Muscle layer of colon (tissue), 2 donors: ENCODE results near the gene BEX3.
"Not testable (repeated sequence)": the region's sequence is repeated elsewhere in the genome, so short reads cannot be mapped to it uniquely, and the experiment has no call there.

Source experiments
- H3K27ac ChIP-seq: one replicate; pipeline ENCODE4 v1.7.0; 2013; ENCODE audit warnings: low read depth, mild to moderate bottlenecking, low read length, moderate library complexity
- H3K27me3 ChIP-seq, 2 donors: one replicate each; pipeline ENCODE4 v1.7.0; 2013; ENCODE audit warnings: low read length in 2 of 2, mild to moderate bottlenecking in 2 of 2; ENCODE audit not compliant: insufficient read depth in 2 of 2, control insufficient read depth in 1 of 2
- H3K36me3 ChIP-seq: one replicate; pipeline ENCODE4 v1.7.0; 2013; ENCODE audit warnings: mild to moderate bottlenecking, low read length; ENCODE audit not compliant: insufficient read depth
- H3K4me1 ChIP-seq: one replicate; pipeline ENCODE4 v1.7.0; 2013; ENCODE audit warnings: mild to moderate bottlenecking, low read length; ENCODE audit not compliant: insufficient read depth
- H3K4me3 ChIP-seq, 2 donors: one replicate each; pipeline ENCODE4 v1.7.0; 2013; ENCODE audit warnings: low read length in 2 of 2, low read depth in 1 of 2, mild to moderate bottlenecking in 1 of 2, moderate library complexity in 1 of 2
- H3K9ac ChIP-seq: one replicate; pipeline ENCODE4 v1.7.0; 2013; ENCODE audit warnings: low read length
- H3K9me3 ChIP-seq: one replicate; pipeline ENCODE4 v1.7.0; 2013; ENCODE audit warnings: mild to moderate bottlenecking, low read length
- donor health status: abdominal sarcoma.
- donor health status: Adenocarcinoma of cecum.

The BEX3 gene

DNA sequence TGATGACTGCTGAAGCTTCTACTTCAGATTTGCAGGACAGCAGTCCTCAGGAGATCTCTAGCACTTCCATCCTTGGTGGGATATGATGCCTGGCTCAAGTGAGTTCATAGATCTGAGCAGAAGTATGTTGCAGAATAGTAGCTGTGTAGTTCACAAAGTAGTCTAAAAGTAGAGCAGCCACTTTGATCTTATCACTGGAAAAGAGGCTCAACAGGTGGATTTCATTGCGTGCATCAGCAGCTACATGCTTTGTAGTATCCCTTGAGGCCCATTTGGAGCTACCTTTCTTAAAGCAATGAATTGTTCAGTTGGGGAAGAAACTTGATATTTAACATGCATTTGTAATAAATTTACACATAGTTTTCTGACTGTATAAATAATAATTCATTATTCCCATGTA is 29.9 kb downstream of the BEX3 start:
- Histone ChIP-seq H3K4me3 (no peak overlapping the region), H3K27ac (no peak overlapping the region), H3K27me3 (no peaks in the 10 kb centered on the region), H3K9me3 (no peaks in the 10 kb centered on the region), H3K9ac (no peak overlapping the region), H3K36me3 (no peaks in the 10 kb centered on the region), H3K4me1 (no peaks in the 10 kb centered on the region)

DNA sequence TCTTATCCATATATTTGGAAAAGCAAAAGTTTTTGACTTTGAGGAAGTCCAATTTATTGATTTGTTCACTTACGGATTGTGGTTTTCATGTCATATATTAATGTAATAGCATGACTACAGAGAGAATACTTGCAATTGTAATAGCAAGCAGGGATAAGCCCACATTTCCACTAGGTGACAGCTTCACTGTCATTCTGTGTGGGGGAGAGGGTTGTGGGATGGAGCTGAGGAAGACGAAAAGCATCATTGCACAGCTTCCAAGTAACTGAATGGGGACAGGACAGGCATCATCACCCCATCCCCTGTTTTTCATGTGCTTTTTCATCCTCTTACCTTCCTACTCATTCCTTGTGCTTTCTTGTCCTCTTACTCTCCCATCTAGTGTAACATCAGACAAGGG is 31.4 kb downstream of the BEX3 start:
- H3K27ac ChIP-seq: no peak overlapping the region

DNA sequence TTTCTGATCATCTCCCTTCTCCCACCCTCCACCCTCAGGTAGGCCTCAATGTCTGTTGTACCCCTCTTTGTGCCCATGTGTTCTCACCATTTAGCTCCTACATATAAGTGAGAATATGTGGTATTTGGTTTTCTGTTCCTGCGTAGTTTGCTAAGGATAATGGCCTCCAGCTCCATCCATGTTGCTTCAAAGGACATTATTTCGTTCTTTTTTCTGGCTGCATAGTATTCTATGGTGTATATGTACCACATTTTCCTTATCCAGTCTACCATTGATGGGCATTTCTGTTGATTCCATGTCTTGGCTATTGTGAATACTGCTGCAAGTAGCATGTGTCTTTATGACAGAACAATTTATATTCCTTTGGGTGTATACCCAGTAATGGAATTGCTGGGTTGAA is 35.4 kb downstream of the BEX3 start:
- H3K4me3 ChIP-seq: not testable (repeated sequence)

More for the DNA sequence above, 31.4 kb downstream of the BEX3 start:
- Histone ChIP-seq H3K27me3 (no peaks in the 10 kb centered on the region), H3K9me3 (no peaks in the 10 kb centered on the region), H3K36me3 (no peaks in the 10 kb centered on the region), H3K9ac (no peak overlapping the region), H3K4me3 (no peak overlapping the region), H3K4me1 (no peaks in the 10 kb centered on the region)

DNA sequence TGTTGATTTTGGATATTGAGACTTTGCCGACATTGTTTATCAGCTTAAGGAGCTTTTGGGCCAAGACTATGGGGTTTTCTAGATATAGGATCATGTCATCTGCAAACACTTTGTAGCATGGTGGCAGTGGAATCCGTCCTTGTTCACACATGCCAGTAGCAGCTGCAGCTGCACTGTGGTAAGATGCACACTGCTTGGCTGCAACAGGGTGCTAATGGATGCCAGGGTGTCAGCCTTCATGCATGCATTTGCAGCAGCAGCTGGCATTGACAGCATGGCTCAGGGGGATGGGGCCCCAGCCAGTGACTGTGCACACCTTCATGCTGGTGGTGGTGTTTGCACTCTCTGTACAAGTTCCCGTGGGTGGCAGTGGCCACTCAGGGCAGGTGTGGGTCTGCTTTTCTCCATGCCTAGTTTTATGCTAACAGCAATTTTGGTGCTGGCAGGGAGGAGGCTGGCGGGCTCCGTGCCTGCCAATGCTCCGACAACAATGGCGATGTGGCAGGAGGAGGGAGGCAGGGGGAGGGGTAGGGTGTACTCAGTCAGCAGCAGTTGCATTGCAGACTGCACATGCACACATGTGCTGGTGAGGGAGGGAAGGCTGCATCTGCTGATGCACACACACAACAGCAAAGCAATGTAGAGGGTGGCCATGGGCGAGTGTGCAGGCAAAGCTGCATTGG is 37.5 kb downstream of the BEX3 start:
- H3K27ac ChIP-seq: no peak overlapping the region
- H3K27me3 ChIP-seq: peaks cover 0 to 5% of the 10 kb centered on the region in 2 donors
- H3K9me3 ChIP-seq: no peaks in the 10 kb centered on the region
- H3K36me3 ChIP-seq: no peaks in the 10 kb centered on the region
- no peak overlapping the region for H3K4me3 ChIP-seq
- H3K9ac ChIP-seq: no peak overlapping the region
- H3K4me1 ChIP-seq: no peaks in the 10 kb centered on the region

More for the DNA sequence above, 35.4 kb downstream of the BEX3 start:
- not testable (repeated sequence) for H3K4me1 ChIP-seq, H3K9ac ChIP-seq, H3K27me3 ChIP-seq, H3K9me3 ChIP-seq, H3K36me3 ChIP-seq, H3K27ac ChIP-seq

DNA sequence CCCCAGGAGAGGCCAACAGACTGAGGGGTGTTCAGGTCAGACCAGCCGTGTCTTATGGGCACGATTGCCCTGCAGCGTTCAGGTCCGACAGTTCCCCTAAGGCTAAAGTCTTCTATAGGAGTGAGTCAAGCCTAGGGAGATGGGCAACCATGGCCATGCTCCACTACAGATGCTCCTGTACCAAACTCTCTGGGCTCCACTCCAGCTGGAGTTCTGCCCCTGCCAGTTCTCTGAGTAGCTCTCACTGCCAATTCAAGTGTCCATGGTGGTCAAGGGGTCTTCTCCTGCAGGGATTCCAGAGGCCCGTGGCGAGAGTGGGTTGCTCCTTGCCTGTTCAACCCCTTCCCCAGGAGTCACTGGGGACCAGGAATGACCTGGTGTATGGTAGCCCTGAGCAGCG is 38.2 kb downstream of the BEX3 start:
- H3K27ac ChIP-seq: no peak overlapping the region
- no peak overlapping the region for H3K4me3 ChIP-seq
- peaks cover 0 to 5% of the 10 kb centered on the region in 2 donors for H3K27me3 ChIP-seq
- H3K4me1 ChIP-seq: no peaks in the 10 kb centered on the region
- no peaks in the 10 kb centered on the region for H3K9me3 ChIP-seq
- no peak overlapping the region for H3K9ac ChIP-seq
- no peaks in the 10 kb centered on the region for H3K36me3 ChIP-seq

DNA sequence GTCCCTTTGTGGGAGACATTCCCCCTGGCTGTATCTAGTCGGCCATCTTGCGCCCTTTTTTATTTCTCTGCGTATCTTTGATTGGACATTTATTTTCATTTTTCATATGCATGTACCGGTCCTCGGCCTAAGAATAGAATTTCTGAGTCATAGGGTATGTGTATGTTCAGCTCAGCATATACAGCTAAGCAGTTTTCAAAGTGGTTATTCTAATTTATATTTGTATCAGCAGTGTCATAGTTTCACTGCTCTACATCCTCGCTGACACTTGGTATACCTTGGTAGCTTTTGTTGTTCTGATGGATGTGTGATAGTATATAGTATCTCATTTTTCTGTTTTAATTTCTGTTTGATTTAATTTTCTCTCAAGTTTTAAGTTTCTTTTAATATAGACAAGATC is 38.7 kb downstream of the BEX3 start:
- Histone ChIP-seq H3K4me1 (no peaks in the 10 kb centered on the region), H3K9ac (no peak overlapping the region), H3K9me3 (no peaks in the 10 kb centered on the region), H3K27me3 (peaks cover 0 to 5% of the 10 kb centered on the region in 2 donors), H3K27ac (no peak overlapping the region), H3K36me3 (no peaks in the 10 kb centered on the region), H3K4me3 (no peak overlapping the region)

DNA sequence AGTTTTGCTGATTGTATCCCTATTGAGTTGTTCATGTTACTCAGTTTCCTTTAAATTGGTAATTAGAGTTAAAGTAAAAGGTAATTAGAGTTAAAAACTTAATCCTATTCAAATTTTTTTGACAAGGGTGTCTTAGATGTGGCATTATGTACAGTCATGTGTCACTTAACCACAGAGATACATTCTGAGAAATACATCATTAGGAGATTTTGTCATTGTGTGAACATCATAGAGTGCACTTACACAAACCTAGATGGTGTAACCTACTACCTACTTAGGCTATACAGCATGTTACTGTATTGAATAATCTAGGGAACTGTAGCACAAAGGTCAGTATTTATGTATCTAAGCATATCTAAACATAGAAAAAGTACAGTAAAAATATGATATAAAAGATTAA is 39.2 kb downstream of the BEX3 start:
- no peak overlapping the region for H3K4me3 ChIP-seq
- H3K27ac ChIP-seq: no peak overlapping the region
- H3K4me1 ChIP-seq: no peaks in the 10 kb centered on the region
- H3K9me3 ChIP-seq: no peaks in the 10 kb centered on the region
- no peak overlapping the region for H3K9ac ChIP-seq
- H3K27me3 ChIP-seq: peaks cover 0 to 5% of the 10 kb centered on the region in 2 donors
- H3K36me3 ChIP-seq: no peaks in the 10 kb centered on the region

DNA sequence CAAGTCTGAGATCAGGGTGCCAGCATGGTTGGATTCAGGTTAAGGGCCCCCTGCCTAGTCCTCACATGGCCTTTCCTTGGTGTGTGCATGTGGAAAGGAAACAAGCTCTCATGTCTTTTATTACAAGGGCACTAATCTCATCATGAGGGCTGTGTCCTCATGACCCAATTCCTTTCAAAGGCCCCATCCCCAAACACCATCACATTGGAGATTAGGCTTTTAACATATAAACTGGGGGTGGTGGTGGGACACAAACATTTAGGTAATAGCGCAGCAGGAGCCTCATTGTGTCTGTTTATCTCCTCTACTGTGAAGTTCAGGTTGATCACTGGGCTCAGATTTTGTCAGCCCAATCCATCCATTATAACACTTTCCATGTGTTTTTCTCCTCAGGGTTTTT is 41.0 kb downstream of the BEX3 start:
- Histone ChIP-seq H3K4me3 (no peak overlapping the region), H3K9me3 (no peaks in the 10 kb centered on the region), H3K36me3 (no peaks in the 10 kb centered on the region), H3K9ac (no peak overlapping the region), H3K27me3 (peaks cover 0 to 5% of the 10 kb centered on the region in 2 donors), H3K4me1 (no peaks in the 10 kb centered on the region), H3K27ac (no peak overlapping the region)

DNA sequence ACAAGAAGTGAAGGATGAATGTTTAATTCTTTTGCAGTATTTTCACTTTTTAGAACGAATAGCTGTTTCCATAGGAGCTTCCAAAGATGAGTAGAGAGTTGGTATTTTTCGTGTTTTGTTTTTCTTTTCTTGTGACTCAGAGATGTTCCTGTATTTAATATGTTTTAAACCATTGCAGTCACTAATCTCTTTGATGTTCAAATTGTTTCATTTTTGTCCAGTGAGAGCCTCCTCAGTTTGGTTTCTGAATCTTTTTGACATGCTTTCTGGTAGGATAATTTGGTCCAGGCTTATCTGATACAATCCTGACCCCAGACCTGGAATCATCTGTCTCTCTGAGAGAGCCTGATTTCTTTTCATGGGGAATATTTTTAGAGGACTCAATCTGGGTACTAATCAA is 41.6 kb downstream of the BEX3 start:
- Histone ChIP-seq H3K9me3 (no peaks in the 10 kb centered on the region), H3K9ac (no peak overlapping the region), H3K27ac (no peak overlapping the region), H3K4me3 (no peak overlapping the region), H3K27me3 (peaks cover 0 to 5% of the 10 kb centered on the region in 2 donors), H3K4me1 (no peaks in the 10 kb centered on the region), H3K36me3 (no peaks in the 10 kb centered on the region)

DNA sequence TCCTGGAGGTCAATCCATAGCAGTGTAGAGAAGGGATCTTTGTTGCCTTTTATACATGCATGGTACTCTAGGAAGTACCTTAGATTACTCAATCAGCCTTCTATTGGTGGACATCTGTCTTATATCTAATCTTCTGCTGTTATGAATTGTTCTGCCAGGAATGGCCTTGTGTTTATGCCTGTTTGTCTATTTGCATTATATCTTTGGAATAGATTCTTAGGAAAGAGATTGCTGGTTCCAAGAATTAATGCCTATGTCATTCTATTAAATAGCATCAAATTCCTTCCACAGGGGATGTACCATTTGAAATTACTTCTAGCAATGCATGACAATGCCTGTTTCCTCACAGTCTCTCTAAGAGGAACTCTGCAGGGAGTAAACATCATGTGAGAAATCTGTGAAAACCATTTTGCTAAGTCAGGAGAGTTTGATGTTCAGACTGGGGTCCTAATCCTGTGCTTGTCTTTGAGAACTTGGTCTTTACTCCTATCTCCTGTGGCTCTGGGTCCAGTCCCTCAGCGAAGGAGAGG is 42.5 kb downstream of the BEX3 start:
- Histone ChIP-seq H3K4me3 (no peak overlapping the region), H3K27ac (no peak overlapping the region)

DNA sequence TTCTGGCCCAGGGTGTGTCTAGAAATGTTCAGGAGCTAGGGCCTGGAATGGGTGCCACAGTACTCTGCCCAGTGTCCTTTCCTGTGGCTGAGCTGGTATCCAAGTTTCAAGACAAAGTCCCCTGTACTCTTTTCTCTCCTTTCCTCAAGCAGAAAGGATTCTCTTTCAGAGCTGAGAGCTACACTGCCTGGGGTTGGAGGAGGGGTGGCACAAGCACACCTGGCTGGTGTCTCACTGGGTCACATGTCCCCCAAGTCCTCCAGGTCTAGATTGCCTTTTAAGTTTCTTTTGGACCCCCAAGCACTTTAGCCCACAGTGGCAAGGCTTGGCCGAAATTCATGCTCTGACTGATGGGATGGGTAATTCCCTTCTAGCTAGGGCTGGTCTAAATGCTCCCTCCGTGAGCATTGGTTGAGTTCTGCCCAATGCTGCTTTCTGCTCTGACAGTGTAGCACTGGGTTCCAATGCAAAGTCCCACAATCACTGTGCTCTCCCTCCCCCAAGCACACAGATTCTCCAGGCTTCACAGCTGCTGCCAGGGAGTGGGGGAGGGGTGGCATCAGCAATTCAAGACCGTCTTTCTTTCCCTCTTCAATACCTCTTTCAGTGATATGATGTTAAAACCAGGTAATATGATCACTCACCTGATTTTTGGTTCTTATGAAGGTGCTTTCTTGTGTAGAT is 47.8 kb downstream of the BEX3 start:
- H3K4me1 ChIP-seq: no peaks in the 10 kb centered on the region
- H3K9me3 ChIP-seq: no peaks in the 10 kb centered on the region
- H3K36me3 ChIP-seq: no peaks in the 10 kb centered on the region
- H3K9ac ChIP-seq: no peak overlapping the region
- H3K4me3 ChIP-seq: no peak overlapping the region
- no peak overlapping the region for H3K27ac ChIP-seq
- no peaks in the 10 kb centered on the region for H3K27me3 ChIP-seq

More for the DNA sequence above, 42.5 kb downstream of the BEX3 start:
- Histone ChIP-seq H3K9me3 (no peaks in the 10 kb centered on the region), H3K36me3 (no peaks in the 10 kb centered on the region), H3K9ac (no peak overlapping the region), H3K27me3 (peaks cover 0 to 5% of the 10 kb centered on the region in 2 donors), H3K4me1 (no peaks in the 10 kb centered on the region)
